GM21576 (cell line): ENCODE measurements around the gene TPBGL.

Experiments
- ATAC-seq: cut with Tn5 transposase; IDR thresholded peaks from one replicate; pipeline ENCODE4 v1.9.1; 2021; ENCODE audit warnings: mild to moderate bottlenecking, moderate library complexity; ENCODE audit not compliant: unreplicated experiment

Gene TPBGL, protein sequence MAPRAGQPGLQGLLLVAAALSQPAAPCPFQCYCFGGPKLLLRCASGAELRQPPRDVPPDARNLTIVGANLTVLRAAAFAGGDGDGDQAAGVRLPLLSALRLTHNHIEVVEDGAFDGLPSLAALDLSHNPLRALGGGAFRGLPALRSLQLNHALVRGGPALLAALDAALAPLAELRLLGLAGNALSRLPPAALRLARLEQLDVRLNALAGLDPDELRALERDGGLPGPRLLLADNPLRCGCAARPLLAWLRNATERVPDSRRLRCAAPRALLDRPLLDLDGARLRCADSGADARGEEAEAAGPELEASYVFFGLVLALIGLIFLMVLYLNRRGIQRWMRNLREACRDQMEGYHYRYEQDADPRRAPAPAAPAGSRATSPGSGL

DNA sequence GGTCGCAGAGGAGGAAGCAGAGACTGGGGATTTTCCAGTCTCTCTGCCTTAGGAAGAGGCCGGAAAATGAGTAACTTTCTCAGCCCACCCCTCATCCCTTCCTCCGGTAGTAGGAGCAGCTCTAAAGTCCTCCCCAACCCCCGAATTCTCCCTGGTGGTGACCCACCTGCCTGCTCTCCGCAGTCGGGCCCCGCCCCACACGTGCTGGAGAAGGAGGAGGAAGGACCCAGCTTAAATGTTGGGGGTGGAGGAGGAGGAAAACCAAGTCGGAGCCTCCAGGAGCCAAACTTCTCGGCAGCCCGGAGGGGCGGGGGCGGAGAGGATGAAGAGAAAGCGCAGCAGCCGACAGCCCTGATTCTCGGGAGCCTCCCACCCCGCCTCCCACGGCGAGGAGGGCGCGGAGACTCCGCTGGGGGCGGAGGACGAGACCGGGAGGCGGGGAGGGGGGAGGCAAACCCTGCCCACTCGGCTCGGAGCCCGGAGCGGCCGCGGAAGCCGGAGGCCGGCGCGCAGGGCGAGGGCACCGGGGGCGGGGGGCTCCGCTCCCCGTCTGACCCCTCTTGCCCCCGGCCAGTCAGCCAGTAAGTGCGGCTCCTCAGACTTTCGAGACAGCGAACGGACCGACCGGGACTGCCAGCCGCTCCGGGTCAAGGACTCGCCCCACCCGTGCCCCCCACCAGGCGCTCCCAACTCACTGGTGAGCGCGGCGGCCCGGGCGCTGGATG lies at the start of gene TPBGL:
TPBGL (plus strand) TSS at position 464 of the 725 bp plus-strand sequence. CDS start 276 bp downstream, outside the sequence.
- no peak for ATAC-seq

DNA sequence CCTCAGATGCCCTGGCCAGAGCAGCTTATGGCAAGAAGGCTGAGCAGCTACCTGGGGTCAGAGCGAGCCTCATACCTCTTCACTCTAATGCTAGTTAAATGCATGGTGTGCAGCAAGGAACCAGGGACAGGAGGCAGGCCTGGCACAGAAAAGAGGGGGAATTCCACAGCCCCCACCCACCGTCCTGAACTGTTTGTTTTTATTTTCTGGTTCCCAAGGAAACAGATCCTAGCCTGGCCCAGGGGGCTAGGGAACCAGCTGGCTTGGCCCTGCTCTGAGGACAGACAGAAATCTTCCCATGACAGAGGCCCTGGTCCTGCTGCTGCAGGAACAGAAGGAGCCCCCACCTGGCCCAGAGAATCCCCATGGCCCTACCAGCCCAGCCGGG lies 49.2 kb upstream of the TPBGL start:
- ATAC-seq = no peak

DNA sequence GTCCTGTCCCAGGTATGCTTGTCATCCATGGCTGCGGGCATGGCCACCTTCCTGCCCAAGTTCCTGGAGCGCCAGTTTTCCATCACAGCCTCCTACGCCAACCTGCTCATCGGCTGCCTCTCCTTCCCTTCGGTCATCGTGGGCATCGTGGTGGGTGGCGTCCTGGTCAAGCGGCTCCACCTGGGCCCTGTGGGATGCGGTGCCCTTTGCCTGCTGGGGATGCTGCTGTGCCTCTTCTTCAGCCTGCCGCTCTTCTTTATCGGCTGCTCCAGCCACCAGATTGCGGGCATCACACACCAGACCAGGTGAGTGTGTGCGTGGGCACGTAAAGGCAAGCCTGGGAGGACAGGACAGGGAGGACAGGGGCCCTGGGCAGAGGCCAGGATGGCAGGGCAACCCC lies 47.3 kb upstream of the TPBGL start:
- ATAC-seq = no peak

DNA sequence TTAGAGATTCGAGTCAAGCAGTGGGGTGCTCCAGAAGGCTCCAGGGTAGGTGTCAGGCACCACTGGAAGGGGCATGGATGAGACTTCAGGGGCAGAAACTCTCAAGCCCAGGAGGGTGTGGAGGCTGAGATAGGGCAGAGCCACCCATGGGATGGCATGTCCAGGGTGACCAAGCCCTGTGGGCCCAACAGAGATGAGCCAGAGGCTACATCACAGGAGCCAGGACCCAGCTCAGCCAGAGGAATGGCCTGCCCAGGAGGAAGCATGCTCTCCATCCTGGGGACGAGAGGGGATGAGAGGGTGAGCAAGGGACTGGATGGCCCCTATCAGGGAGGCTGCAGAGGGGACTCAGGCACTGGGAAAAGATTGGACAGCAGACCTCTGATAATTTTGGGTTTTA lies 46.9 kb upstream of the TPBGL start:
- ATAC-seq = no peak

DNA sequence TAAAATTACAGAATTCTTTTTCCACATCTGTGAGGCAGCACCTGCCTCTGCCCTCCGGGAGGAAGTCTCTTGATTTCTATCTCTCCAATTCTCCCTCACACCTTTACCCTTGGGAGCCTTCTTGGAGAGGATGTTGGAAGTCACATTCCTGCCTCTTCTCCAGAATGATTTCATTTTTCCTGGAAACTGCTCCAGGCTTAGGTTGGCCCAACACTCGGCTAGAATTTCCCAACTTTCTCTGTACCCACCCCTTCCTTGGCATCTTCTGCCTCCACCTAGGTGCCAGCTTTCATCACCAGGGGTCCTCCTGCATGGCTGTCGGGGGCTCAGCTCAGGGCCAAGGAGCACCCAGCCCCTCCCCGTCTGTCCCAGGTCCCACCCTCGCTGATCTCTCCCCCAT lies 46.4 kb upstream of the TPBGL start:
- ATAC-seq = no peak

DNA sequence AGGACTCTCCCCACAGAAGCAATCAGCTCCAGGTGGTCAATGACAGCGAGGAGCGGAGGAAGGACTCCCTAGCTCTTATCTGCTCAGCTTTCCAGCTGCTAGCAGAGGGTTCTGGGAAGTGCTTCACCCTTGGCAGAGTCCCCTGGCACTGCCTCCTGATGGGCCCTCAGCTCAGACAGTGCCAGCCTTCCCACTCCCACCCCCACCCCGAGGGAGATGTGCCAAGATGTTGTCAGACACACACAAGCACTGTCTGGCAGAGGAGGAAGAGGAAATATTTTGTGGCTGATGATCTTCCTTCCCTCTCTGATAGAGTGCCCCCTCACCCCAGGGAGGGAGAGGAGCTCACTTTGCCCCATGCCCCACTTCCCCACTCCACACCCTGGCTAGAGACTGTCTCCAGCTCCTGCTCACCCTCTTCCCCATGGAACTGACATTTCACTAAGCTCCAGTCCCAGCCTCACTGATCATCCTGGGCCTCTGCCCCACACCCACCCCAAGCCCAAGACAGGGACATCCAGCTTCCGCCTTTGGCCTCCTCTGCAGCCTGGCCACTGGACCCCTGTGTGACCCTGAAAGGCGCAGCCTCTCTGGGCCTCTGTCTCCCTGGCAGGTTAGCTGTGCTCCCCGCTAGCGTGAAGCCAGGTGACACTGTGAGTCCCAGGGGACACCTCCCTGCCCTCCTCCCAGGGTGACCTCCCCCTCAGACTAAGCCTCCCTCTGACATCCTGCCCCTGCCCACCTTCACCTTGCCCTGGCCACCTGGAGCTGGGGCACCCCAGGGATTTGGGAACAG lies 45.2 kb upstream of the TPBGL start:
- no peak for ATAC-seq

DNA sequence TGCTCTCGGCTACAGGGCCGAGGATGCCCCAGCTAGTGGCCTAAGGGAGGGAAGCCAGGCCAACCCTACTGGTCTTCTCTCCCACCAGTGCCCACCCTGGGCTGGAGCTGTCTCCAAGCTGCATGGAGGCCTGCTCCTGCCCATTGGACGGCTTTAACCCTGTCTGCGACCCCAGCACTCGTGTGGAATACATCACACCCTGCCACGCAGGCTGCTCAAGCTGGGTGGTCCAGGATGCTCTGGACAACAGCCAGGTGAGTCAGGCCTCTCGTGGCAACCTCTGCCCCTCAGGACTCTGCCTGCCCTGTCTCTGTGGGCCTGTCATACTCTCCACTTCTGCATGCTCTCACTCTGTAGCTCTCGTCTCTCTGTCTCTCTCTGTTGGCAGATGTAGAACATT lies 44.1 kb upstream of the TPBGL start:
- no peak for ATAC-seq

DNA sequence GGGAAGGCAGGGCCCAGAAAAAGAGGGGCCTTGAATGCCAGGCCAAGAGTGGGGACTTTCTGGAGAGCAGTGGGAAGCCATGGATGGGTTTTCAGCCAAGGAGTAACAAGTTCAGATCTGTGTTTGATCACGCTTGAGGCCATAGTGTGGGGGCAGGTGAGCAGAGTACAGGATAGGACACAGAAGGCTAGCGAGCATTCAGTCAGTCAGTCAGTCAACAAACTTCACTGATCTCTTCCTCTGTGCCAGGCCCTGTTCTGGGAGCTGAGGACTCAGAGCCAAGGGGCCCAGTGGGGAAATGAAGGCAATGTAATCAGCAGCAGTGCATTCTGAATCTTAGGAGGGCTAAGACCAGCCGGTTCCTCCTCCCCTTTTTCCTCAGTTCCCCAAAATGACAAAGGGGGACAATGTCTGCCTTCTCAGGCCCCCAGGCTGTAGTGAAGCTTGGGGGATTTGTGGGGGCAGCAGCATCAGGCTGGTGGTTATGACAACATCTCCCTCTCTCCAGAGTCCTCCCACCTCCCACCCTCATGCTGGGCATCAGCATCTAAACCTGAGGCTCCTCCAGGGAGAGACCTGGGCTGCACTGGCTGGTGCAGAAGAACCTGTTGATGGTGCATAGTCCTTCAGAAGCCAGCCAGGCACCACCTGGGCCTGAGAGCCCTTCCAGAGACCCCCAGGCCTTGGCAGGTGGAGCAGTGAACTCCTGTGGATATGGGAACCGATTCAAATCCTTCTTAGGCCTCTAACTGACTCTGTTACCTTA lies 42.9 kb upstream of the TPBGL start:
- no peak for ATAC-seq

DNA sequence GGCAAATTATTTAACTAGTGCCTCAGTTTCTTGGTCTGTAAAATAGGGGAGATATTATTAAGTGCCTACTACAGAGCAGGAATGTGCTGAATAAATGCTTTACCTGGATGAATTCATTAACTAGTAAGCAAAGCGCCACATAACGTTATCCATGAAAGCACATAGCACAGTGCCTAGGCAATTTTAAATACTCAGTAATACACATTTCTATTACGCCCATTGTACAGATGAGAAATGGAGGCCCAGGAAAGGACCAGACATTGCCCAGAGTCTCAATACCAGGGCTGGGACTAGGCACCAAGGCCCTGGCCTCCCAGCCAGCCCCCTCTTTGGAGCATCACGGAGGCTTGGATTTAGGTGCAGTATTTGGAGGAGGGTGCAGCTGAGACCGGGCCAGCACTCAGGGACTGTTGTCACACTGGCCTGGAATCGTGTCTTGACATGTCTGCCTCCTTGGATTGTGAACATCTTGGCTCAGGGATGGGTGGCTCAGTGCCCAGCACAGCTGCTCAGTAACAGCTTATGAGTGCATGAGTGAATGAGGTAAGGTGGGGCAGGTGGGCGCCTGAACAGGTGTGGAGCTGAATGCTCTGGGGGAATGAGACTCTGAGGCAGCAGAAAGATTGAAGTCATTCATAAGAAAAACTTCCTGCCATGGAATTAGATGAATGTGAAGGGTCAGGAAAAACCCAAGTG lies 42.1 kb upstream of the TPBGL start:
- ATAC-seq = no peak

DNA sequence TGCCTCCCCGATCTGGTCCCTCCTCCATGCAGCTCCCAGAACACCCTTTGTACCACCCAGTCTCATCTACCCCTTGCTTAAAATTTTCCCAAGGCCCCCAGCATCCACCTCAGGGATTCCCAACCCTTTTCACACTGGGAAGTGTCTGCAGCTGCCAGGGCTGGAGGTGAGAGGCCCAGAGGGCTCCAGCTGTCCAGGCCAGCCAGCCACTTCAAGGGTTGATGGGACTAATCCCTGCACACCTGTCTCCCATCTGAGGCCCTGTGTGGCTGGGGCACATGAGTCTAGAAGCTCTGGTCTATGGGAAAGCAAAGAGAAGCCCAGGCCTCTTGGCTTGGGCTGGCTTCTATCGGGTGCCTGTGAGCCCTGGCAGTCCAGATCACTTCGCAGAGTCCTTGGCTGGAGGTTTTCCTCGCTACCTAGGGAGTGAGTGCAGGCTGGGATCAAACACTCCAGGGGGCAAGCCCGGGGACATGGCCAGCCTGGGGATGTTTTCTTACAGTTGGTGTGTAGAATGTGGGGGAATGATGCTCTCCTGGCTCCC lies 41.1 kb upstream of the TPBGL start:
- ATAC-seq = no peak

DNA sequence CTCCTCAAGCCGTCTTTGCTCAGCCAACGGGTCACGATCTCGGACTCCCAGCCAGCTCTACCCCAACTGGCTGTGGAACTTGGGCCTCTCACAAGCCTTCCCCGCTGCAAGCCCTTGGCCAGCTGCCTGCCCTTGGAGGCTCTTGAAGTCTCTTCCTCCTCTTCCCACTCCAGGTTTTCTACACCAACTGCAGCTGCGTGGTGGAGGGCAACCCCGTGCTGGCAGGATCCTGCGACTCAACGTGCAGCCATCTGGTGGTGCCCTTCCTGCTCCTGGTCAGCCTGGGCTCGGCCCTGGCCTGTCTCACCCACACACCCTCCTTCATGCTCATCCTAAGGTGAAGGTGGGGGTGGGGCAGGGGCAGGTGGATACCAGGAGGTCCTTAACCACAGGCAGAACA lies 40.5 kb upstream of the TPBGL start:
- no peak for ATAC-seq

DNA sequence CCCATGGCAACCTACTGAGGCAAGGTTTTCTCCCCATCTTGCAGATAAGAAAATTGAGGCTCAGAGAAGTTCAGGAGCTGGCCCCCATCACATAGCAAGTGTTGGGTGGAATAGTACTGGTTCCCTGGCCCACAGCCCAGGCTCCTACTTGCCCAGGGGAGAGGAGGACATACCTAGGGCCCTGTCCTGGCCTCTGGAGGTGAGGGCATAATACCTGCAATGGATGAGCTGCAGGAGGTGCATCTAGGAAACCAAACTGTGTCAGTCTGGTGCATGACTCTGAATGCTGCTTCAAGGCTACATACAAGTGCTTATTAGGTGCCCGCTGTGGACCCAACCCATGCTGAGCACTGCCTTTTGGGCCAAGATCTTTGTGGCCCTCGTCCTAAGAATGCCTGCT lies 40.0 kb upstream of the TPBGL start:
- no peak for ATAC-seq

DNA sequence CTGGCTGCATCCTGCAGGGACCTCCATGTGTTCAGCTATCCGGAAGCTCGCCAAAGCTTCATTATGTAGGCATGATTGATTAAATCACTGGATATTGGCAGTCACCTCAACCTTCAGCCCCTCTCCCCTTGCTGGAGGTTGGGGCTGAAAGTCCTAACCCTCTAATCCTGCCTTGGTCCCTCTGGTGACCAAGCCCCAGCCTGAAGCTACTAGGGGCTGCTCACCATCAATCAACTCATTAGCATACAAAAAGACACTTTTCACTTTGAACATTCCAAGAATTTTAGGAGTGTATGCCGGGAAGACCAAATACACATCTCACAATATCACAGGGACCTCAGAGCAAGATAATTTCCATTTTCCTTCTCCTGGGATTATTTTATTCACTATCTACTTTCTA lies 38.8 kb upstream of the TPBGL start:
- ATAC-seq = no peak

DNA sequence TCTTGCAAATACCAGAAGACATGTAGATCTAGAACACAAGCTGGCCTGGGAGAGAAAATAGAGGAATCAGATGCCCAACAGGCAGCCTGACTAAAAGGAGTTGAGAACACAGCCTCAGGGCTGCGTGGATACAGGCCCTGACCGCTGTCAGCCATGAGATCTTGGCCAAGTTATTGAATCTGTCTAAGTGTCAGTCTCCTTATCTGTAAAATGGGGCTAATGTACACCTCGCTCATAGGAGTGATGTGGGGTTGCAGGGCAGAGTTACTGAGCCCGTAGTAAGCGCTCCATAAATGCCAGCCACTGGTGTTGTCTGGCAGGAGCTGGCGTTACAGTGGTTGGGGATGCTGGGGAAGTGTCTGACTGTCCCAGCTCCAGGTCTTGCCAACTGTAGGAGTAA lies 38.4 kb upstream of the TPBGL start:
- no peak for ATAC-seq

DNA sequence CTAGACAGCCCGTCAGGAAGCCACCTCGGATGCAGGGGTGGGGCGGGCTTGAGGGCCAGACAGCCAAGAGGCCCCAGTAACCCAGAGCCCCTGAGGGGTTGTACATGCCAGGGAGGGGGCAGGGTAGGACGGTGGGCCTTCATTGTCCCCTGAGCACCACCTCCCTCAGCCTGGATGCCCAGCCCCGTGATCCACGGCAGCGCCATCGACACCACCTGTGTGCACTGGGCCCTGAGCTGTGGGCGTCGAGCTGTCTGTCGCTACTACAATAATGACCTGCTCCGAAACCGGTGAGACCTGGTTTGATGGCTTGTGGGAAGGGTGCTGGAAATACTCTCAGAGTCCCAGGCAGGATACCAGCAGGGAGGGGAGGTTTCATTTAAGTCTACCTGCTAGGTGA lies 37.4 kb upstream of the TPBGL start:
- ATAC-seq = no peak

DNA sequence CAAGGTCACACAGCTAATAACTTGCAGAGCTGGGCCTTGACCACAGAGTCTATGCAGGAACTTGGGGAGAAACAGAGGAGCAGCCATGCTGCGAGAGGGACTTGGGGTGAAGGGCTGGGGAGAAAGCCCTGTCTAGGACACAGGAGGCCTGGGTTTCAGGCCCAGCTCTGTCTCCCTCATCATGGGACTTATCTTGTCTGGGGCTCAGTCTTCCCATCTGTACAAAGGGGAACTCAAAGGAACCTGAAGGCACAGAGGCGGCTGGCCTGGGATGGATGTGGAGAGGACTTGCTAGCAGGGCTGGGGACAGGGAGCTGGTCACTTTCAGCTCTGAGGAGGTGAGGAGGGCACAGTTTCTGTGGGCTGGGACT lies 36.9 kb upstream of the TPBGL start:
- ATAC-seq = no peak

DNA sequence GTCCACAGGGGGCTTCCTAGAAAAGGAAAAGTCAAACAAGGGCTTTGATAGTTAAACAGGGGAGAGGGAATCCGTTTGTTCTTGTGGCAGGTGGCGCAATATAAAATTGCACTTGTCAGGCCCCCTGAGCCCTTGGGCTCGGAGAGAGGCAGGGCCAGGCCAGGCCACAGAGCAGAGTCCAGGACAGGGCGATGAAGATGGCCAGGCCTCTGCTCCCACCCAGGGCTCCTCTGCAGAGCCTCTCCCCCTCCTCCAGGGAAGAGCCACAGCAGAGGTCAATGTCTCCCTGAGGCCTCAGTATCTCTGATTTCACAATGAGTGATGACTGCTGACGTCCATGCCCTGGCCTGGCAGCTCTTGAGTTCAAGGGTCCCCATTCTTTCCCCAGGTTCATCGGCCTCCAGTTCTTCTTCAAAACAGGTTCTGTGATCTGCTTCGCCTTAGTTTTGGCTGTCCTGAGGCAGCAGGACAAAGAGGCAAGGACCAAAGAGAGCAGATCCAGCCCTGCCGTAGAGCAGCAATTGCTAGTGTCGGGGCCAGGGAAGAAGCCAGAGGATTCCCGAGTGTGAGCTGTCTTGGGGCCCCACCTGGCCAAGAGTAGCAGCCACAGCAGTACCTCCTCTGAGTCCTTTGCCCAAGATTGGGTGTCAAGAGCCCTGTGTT lies 36.4 kb upstream of the TPBGL start:
- no peak for ATAC-seq

DNA sequence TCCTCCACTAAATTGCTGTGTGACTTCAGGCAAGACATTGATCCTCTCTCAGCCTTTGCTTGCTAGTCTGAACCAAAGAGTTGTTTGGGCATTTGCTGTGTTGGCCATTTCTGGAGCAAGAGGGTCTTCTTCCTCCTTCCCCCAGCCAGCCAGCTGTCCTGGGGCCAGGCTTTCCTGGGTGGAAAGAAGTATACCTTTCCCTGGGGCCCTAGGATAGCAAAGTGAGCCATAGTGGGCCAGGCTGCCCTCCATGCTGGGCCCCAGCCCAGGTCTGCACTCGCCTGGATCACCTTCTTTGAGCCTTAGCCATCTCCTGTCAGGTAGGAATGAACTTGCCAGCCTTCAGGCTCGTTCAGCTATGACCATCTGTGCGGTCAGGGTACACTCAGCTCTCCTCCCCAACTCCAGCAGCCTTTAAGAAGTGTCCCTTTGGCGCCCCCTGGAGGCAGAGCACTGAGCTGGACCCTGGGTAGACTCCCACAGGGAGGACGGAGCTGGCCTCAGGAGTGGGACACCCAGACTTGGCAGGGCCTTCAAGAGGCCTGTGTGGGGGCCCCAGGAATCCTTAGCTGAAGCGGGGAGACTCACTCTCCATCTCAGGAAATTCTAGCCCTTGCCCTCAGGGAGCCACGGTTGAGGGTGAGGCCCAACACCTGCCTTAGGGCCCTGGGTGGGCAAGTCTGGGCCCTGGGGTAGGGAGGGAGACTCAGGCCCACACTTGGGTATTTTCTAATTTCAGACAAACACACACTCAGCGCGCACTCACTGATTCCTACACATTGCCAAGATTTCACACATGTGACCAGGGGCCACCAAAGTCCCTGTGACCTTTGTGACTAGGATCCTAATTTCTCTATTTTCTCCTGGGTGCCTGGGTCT lies 35.6 kb upstream of the TPBGL start:
- no peak for ATAC-seq

DNA sequence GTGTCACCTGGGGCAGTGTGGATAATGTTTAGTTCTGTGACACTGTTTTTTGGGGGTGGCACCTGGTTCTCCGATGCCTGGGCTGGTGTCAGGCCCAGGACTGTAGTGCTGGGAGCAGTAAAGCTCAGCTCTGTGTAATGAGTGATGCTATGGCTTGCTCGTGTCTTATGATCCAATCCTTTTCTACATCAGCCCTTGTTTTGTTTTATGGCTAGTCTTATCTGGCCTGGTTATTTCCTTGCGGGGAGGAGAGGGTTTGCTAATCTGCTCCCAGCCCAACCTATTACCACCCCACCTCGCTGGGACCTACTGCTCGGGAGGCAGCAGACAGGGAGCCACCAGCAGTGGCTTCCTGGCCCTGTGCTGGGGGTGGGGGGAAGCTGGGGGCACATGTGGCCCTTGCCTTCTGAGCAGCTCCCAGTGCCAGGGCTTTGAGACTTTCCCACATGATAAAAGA lies 35.0 kb upstream of the TPBGL start:
- ATAC-seq = no peak
